ENCODE results near the gene ZFAND2A.

ZFAND2A gene

DNA sequence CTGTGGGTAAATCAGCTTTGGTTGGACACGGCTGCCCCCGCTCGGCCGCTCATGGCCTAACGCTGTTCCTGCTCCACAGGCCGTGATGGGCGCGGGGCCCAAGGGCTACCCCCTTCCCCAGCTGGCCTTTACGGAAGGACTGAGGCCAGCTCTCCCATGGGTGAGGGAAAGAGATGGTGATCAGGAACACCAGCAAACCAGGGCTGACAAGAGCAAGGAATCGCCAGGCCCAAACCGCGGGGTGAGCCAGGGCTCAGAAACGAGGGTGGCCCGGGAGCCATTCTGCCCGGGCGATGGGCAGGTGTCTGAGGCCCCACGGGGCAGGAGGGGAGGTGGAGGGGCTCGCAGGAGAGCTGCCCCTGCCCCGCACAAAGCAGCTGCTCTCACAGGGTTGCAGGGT lies 45.5 kb downstream of the ZFAND2A start:
- no peak overlapping the region for H3K4me3 ChIP-seq (ENCODE audit: low read depth, low read length)
- TF ChIP-seq, protein P1, sequence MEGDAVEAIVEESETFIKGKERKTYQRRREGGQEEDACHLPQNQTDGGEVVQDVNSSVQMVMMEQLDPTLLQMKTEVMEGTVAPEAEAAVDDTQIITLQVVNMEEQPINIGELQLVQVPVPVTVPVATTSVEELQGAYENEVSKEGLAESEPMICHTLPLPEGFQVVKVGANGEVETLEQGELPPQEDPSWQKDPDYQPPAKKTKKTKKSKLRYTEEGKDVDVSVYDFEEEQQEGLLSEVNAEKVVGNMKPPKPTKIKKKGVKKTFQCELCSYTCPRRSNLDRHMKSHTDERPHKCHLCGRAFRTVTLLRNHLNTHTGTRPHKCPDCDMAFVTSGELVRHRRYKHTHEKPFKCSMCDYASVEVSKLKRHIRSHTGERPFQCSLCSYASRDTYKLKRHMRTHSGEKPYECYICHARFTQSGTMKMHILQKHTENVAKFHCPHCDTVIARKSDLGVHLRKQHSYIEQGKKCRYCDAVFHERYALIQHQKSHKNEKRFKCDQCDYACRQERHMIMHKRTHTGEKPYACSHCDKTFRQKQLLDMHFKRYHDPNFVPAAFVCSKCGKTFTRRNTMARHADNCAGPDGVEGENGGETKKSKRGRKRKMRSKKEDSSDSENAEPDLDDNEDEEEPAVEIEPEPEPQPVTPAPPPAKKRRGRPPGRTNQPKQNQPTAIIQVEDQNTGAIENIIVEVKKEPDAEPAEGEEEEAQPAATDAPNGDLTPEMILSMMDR (IDR thresholded peaks at IDR 0.05; ENCODE audit: low read depth, low read length), result no peak

GRCh38 chr7:1114088-1114487 lies 45.9 kb downstream of the ZFAND2A start:
- no peak overlapping the region for H3K4me3 ChIP-seq (ENCODE audit: low read depth, low read length)
- TF ChIP-seq, protein P1 (IDR thresholded peaks at IDR 0.05; ENCODE audit: low read depth, low read length), result no peak

- TF ChIP-seq, protein P1 (IDR thresholded peaks at IDR 0.05; ENCODE audit: low read depth, low read length), result no peak
- no peak overlapping the region for H3K4me3 ChIP-seq (ENCODE audit: low read depth, low read length)
Observed at GRCh38 chr7:1113548-1113885, 46.5 kb downstream of the ZFAND2A start.

- no peak overlapping the region for H3K4me3 ChIP-seq (ENCODE audit: low read depth, low read length)
- TF ChIP-seq, protein P1 (IDR thresholded peaks at IDR 0.05; ENCODE audit: low read depth, low read length), result no peak
Observed at GRCh38 chr7:1112625-1113547, 47.1 kb downstream of the ZFAND2A start.

GRCh38 chr7:1112109-1112508 lies 47.9 kb downstream of the ZFAND2A start:
- TF ChIP-seq, protein P1 (IDR thresholded peaks at IDR 0.05; ENCODE audit: low read depth, low read length), result no peak

GRCh38 chr7:1111156-1111555 lies 48.8 kb downstream of the ZFAND2A start:
- TF ChIP-seq, protein P1 (IDR thresholded peaks at IDR 0.05; ENCODE audit: low read depth, low read length), result no peak
- H3K4me3 ChIP-seq (ENCODE audit: low read depth, low read length), result no peak overlapping the region

More at GRCh38 chr7:1112109-1112508, 47.9 kb downstream of the ZFAND2A start:
- no peak overlapping the region for H3K4me3 ChIP-seq (ENCODE audit: low read depth, low read length)

DNA sequence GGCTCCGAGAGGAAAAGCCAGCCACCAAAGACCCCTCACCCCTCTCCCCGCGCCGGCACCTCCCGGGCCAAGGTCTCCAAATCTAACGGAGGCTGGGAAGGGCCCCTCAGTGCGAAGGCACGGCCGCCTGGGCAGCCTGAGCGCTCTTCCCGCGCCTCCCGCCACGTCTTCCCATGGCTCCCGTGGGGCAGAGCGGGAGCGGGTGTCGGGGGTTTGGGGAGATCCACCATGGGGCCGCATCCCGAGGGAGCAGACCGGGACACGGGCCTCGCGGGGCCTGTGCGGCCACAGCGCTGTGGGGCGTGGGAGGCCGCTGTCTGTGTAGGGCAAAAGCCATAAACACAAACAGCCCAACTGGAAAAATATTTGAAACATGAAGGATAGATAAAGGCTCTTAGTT lies 49.6 kb downstream of the ZFAND2A start:
- TF ChIP-seq, protein P1 (IDR thresholded peaks at IDR 0.05; ENCODE audit: low read depth, low read length), result no peak
- H3K4me3 ChIP-seq (ENCODE audit: low read depth, low read length), result no peak overlapping the region
